Activated naive CD4-positive, alpha-beta T cell treated with anti-CD3 and anti-CD28 coated beads, Interleukin-2, amount 50 U/mL, for 24 hours (primary cell): ENCODE measurements around the gene NPL.

Source experiments
- H3K27ac Mint-ChIP-seq: one replicate; pipeline ENCODE4 v1.8.0; 2021; ENCODE audit warnings: mild to moderate bottlenecking, mixed read lengths
- H3K27me3 Mint-ChIP-seq: one replicate; pipeline ENCODE4 v1.8.0; 2021; ENCODE audit warnings: mixed read lengths
- H3K36me3 Mint-ChIP-seq: one replicate; pipeline ENCODE4 v1.8.0; 2021; ENCODE audit warnings: mixed read lengths
- H3K4me1 Mint-ChIP-seq: one replicate; pipeline ENCODE4 v1.8.0; 2021; ENCODE audit warnings: mixed read lengths
- H3K4me3 Mint-ChIP-seq: one replicate; pipeline ENCODE4 v1.8.0; 2021; ENCODE audit warnings: mild to moderate bottlenecking, mixed read lengths
- H3K9me3 Mint-ChIP-seq: one replicate; pipeline ENCODE4 v1.8.0; 2021; ENCODE audit warnings: mixed read lengths

Gene NPL

DNA sequence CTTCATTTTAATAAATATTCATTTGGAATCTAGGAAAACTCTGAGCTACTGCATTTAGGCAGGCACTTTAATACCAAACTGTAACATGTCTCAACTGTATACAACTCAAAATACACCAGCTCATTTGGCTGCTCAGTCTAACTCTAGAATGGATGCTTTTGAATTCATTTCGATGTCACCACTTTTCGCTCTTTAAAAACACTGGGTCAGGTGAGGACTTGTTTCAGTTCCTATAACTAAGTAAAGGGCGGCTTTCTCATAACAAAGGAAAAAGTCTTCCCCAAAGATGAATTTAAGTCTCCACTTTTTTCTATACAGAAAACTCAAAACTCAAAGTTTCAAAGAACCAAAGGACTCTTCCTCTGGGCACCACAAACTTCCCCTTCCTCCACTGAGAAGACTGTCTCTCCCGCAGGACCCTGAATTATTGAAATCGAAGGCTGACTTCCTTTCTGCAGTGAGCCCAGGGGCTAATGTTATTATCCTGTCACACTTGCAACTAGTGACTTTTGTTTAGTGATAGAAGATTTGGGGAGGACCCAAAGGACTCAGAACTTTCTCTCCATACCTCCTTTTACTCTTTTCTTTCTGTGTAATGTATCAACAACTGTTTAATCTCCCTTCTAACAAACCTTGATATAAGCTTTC, 39.8 kb downstream of the NPL start:
- H3K9me3 Mint-ChIP-seq: no peaks in the 10 kb centered on the region
- H3K27me3 Mint-ChIP-seq: no peaks in the 10 kb centered on the region
- peaks cover 7% of the 10 kb centered on the region for H3K36me3 Mint-ChIP-seq
- no peaks in the 10 kb centered on the region for H3K4me1 Mint-ChIP-seq
- no peak overlapping the region for H3K4me3 Mint-ChIP-seq
- no peak overlapping the region for H3K27ac Mint-ChIP-seq

GRCh38 chr1:182833271-182833670, 43.7 kb downstream of the NPL start:
- H3K4me3 Mint-ChIP-seq: no peak overlapping the region
- no peaks in the 10 kb centered on the region for H3K4me1 Mint-ChIP-seq
- no peak overlapping the region for H3K27ac Mint-ChIP-seq
- H3K27me3 Mint-ChIP-seq: no peaks in the 10 kb centered on the region
- H3K9me3 Mint-ChIP-seq: no peaks in the 10 kb centered on the region
- peaks cover 2% of the 10 kb centered on the region for H3K36me3 Mint-ChIP-seq

GRCh38 chr1:182834326-182834725, 44.8 kb downstream of the NPL start:
- Mint-ChIP-seq H3K36me3 (peaks cover 2% of the 10 kb centered on the region), H3K9me3 (no peaks in the 10 kb centered on the region), H3K27ac (no peak overlapping the region), H3K4me1 (peaks cover 4% of the 10 kb centered on the region), H3K27me3 (no peaks in the 10 kb centered on the region), H3K4me3 (no peak overlapping the region)

DNA sequence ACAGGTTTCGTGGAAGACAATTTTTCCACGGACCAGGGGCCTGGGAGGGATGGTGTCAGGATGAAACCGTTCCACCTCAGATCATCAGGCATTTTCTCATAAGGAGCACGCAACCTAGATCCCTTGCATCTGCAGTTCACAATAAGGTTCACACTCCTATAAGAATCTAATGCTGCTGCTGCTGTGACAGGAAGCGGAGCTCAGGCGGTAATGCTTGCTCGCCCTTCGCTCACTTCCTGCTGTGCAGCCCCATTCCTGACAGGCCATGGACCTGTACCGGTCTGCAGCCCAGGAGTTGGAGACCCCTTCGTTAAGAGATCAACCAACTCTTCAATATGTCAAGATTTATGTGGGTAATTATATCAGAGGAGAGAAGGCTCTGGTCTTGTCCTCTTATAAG, 46.2 kb downstream of the NPL start:
- no peaks in the 10 kb centered on the region for H3K27me3 Mint-ChIP-seq
- H3K4me3 Mint-ChIP-seq: no peak overlapping the region
- no peak overlapping the region for H3K27ac Mint-ChIP-seq

DNA sequence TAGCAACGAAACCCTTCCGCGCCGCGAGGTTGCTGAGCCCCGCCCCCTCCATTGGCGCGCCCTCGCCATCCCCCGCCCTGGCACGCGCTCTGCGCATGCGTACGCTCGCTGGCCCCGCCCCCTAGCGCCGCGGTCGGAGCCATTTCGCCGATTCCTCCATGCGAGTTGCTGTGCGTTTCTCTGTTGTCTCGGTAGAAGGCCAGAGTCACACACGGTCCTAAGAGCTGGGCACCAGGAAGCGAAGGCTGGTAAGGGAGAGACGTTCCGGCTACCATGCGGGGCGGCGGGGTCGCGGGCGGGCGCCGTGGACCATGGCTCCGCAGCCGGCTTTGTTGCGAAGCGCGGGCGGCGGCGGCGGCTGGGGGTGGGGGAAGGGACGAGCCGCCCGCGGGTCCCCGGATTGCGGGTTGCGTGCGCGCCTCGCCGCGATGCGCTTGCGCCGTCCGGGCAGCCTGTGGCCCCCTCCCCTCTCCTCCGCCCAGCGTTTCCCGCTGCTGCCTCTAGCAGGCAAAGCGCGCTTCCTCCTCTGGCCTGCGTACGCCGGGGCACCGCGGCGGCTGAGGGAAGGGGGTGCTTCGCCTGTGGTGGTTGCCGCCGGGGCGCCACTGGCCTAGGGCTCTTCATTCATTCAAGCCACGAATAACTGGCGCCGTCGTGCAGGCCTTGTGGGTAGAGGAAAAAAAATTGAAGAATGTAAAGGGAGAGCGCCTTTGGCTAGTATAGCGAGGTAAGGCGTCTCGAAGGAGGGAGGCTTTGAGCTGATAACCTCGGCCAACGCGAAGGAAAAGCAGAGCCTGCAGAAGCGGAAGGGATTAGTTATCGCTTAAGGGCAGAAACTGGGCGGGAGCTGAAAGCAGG, 49.9 kb downstream of the NPL start, which contains the start of gene DHX9:
DHX9 (plus strand) TSS at position 139 of the 858 bp plus-strand sequence. CDS start 3,220 bp downstream, outside the sequence.
- Mint-ChIP-seq H3K36me3 (peaks cover 16% of the 10 kb centered on the region), H3K27me3 (no peaks in the 10 kb centered on the region), H3K4me1 (peaks cover 47% of the 10 kb centered on the region), H3K27ac (peak within 1 kb of the TSS; percentile 96), H3K4me3 (peak within 1 kb of the TSS; percentile 93), H3K9me3 (no peaks in the 10 kb centered on the region)

More for the DNA sequence above, 46.2 kb downstream of the NPL start:
- Mint-ChIP-seq H3K36me3 (peaks cover 9% of the 10 kb centered on the region), H3K9me3 (no peaks in the 10 kb centered on the region), H3K4me1 (peaks cover 12% of the 10 kb centered on the region)

DNA sequence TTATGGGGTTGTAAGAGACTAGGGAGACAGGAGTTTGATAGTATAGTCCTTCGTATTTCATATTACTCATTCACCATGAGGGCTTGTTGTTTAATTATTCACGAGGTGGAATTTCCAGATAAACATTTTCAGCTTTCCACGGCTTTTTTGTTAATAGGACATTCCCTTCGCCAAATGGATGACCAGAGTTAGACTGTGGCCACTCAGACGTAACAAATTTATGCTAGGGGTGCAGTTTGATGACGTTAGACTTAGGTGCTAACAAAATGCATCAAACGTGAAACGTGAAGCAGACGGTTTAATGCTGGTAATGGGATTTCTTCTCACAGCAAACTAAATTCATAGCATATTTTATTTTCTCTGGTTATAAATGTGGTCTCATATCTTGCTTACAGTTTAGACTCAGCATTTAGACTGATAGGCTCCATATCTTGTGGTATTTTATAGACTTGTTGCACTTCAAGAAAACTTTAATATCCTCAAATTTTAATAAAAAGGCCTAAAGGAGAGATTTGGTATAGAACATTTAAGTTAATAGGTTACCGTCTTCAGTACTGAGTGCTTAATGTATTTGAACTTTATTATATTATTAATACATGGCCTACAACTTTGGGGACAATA, 51.9 kb downstream of the NPL start:
- Mint-ChIP-seq H3K4me1 (peaks cover 67% of the 10 kb centered on the region), H3K27me3 (no peaks in the 10 kb centered on the region), H3K9me3 (no peaks in the 10 kb centered on the region), H3K4me3 (peak overlapping the region; percentile 93), H3K36me3 (peaks cover 23% of the 10 kb centered on the region), H3K27ac (peak overlapping the region; percentile 61)

DNA sequence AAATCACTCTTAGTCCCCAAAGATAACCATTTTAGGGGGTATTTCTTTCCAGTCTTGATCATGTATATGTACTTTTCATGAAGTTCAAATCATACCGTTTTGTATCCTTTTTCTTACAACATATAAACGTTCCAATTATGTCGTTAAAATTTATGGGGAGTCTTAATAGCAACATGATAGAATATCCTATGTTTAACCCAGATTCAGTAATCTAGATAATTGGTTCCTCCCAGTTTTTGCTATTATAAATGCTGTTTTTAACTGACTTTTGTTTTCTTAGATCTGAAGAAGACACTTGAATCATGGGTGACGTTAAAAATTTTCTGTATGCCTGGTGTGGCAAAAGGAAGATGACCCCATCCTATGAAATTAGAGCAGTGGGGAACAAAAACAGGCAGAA, 52.7 kb downstream of the NPL start:
- peaks cover 29% of the 10 kb centered on the region for H3K36me3 Mint-ChIP-seq
- peak overlapping the region; percentile 93 for H3K4me3 Mint-ChIP-seq
- H3K9me3 Mint-ChIP-seq: no peaks in the 10 kb centered on the region
- H3K27me3 Mint-ChIP-seq: no peaks in the 10 kb centered on the region
- H3K4me1 Mint-ChIP-seq: peaks cover 75% of the 10 kb centered on the region
- H3K27ac Mint-ChIP-seq: peak overlapping the region; percentile 43

DNA sequence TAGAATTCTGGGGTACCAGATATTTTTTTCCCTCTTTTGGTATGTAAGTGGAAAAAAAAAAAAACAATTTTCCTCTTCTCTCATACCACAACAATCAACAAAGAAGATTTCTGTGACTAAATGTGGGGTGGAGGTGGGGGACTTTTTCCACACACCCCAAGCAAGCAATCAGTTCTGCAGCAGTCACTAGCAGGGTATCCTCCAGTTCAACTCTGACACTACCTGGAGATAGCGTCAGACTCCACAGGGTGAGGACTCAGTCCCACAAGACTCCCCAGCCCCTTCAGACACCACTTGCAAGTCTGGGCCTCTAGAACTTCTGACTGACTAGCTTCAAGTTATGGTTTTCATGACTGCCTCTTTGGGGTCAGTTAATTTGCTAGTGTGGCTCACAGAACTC, 55.8 kb downstream of the NPL start:
- peaks cover 34% of the 10 kb centered on the region for H3K36me3 Mint-ChIP-seq

GRCh38 chr1:182845894-182846293, 56.3 kb downstream of the NPL start:
- H3K27me3 Mint-ChIP-seq: no peaks in the 10 kb centered on the region
- H3K4me1 Mint-ChIP-seq: peaks cover 96% of the 10 kb centered on the region
- peak overlapping the region; percentile 41 for H3K27ac Mint-ChIP-seq
- H3K9me3 Mint-ChIP-seq: no peaks in the 10 kb centered on the region
- peaks cover 30% of the 10 kb centered on the region for H3K36me3 Mint-ChIP-seq
- H3K4me3 Mint-ChIP-seq: no peak overlapping the region

More for the DNA sequence above, 55.8 kb downstream of the NPL start:
- peak overlapping the region; percentile 71 for H3K4me3 Mint-ChIP-seq
- no peaks in the 10 kb centered on the region for H3K9me3 Mint-ChIP-seq
- peak overlapping the region; percentile 72 for H3K27ac Mint-ChIP-seq
- peaks cover 97% of the 10 kb centered on the region for H3K4me1 Mint-ChIP-seq
- no peaks in the 10 kb centered on the region for H3K27me3 Mint-ChIP-seq

DNA sequence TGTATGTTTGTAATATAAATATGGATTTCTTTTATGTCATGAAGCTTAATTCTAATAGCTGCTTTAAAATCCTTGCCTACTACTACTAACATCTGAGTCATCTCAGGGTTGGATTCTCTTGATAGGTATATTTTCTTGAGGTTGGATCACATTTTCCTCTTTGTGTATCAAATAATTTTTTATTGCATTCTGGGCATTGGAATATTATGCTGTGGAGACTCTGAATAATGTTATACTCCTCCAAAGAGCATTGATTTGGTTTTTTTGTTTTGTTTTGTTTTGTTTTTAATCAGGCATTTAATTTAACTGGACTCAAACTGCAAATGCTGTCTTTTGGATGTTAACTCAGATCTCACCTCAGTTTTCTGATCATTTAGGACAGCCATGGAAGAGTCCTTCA, 57.5 kb downstream of the NPL start:
- Mint-ChIP-seq H3K4me3 (peak overlapping the region; percentile 27), H3K27ac (peak overlapping the region; percentile 60), H3K36me3 (peaks cover 26% of the 10 kb centered on the region), H3K9me3 (no peaks in the 10 kb centered on the region), H3K27me3 (no peaks in the 10 kb centered on the region), H3K4me1 (peaks cover 86% of the 10 kb centered on the region)

DNA sequence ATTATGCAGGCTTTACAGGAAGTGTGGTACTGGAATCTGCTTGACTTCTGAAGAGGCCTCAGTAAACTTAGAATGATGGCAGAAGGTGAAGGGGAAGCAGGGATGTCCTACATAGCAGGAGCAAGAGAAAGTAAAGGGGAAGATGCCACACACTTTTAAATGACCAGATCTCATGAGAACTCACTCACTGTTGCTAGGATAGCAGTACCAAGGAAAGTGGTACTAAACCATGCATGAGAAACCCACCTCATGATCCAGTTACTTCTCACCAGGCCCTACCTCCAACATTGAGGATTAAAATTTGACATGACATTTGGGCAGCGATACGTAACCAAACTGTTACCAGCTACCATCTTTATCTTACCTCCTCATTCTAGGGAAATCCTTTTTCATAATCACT, 59.2 kb downstream of the NPL start:
- Mint-ChIP-seq H3K36me3 (peaks cover 30% of the 10 kb centered on the region), H3K9me3 (no peaks in the 10 kb centered on the region), H3K4me3 (no peak overlapping the region), H3K27me3 (no peaks in the 10 kb centered on the region), H3K27ac (no peak overlapping the region), H3K4me1 (peaks cover 72% of the 10 kb centered on the region)

GRCh38 chr1:182850319-182850718, 60.7 kb downstream of the NPL start:
- Mint-ChIP-seq H3K4me3 (peak overlapping the region; percentile 33), H3K9me3 (no peaks in the 10 kb centered on the region), H3K27me3 (no peaks in the 10 kb centered on the region), H3K27ac (no peak overlapping the region), H3K36me3 (peaks cover 24% of the 10 kb centered on the region), H3K4me1 (peaks cover 56% of the 10 kb centered on the region)

DNA sequence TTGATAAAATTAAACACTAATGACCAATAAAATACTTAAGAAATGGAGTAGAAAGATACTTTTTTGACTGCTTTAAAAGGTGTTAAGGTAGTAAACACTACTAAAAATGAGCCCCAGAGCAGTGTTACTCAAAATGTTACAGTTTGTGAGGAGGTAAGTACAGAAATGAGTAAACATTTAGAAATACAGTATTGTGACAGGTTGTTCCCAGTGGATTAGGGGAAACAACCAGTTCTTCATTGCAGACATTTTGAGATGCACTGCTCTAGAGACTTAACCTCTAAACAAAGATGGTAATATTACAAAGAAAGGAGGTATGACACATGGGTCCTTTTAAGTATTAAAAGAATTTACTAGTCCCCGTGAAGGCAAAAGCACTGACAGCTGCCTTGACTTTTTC, 62.3 kb downstream of the NPL start:
- Mint-ChIP-seq H3K27me3 (no peaks in the 10 kb centered on the region), H3K9me3 (no peaks in the 10 kb centered on the region), H3K27ac (no peak overlapping the region), H3K4me1 (peaks cover 42% of the 10 kb centered on the region), H3K4me3 (no peak overlapping the region), H3K36me3 (peaks cover 20% of the 10 kb centered on the region)

DNA sequence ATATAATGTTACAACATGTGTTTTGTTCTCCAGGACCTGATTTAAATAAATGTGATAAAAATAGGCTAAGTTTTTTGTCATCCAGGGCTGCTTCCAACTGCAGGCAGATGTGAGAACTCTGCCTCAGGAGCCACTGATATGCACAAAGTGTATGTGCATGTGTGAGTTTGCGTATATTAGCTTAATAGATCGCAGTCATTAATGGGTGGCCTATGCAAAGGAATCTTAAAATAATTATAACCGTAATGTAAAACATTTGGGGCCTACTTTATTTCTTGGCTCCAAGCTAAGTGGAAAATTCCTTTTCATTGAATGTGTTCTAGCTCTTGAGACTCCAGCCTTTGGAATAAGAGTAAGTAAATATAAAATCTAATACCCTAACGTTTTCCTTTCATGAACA, 66.3 kb downstream of the NPL start:
- no peaks in the 10 kb centered on the region for H3K27me3 Mint-ChIP-seq
- no peaks in the 10 kb centered on the region for H3K9me3 Mint-ChIP-seq
- no peak overlapping the region for H3K27ac Mint-ChIP-seq
- H3K4me1 Mint-ChIP-seq: peaks cover 2% of the 10 kb centered on the region
- peaks cover 23% of the 10 kb centered on the region for H3K36me3 Mint-ChIP-seq
- H3K4me3 Mint-ChIP-seq: no peak overlapping the region

- H3K27ac Mint-ChIP-seq: peak overlapping the region; percentile 35
- H3K9me3 Mint-ChIP-seq: no peaks in the 10 kb centered on the region
- H3K36me3 Mint-ChIP-seq: peaks cover 25% of the 10 kb centered on the region
- H3K4me3 Mint-ChIP-seq: no peak overlapping the region
- H3K4me1 Mint-ChIP-seq: peaks cover 12% of the 10 kb centered on the region
- no peaks in the 10 kb centered on the region for H3K27me3 Mint-ChIP-seq
Observed at GRCh38 chr1:182857212-182857611, 67.6 kb downstream of the NPL start.

- Mint-ChIP-seq H3K9me3 (no peaks in the 10 kb centered on the region), H3K4me1 (peaks cover 34% of the 10 kb centered on the region), H3K27me3 (no peaks in the 10 kb centered on the region), H3K36me3 (peaks cover 36% of the 10 kb centered on the region), H3K27ac (no peak overlapping the region), H3K4me3 (no peak overlapping the region)
Observed at GRCh38 chr1:182860658-182861057, 71.1 kb downstream of the NPL start.
